ENCODE data around the gene JAZF1.

JAZF1 gene

GRCh38 chr7:28192786-28193585 lies 12.4 kb upstream of the JAZF1 start:
- Histone ChIP-seq H3K4me1 (ENCODE audit: control insufficient read depth in 5 of 5, insufficient read depth in 5 of 5, low read length in 5 of 5) (peaks cover 0 to 3% (median 0%) of the 10 kb centered on the region in 5 donors), H3K4me3 (ENCODE audit: low read depth in 1 of 5, low read length in 5 of 5) (no peak overlapping the region), H3K36me3 (ENCODE audit: control insufficient read depth in 5 of 5, insufficient read depth in 5 of 5, low read length in 5 of 5) (no peaks in the 10 kb centered on the region), H3K27me3 (ENCODE audit: control insufficient read depth in 5 of 5, insufficient read depth in 4 of 5, low read length in 5 of 5) (peaks cover 0 to 2% (median 0%) of the 10 kb centered on the region in 5 donors), H3K27ac (ENCODE audit: low read depth, low read length) (no peak overlapping the region), H3K9ac (ENCODE audit: low read length in 5 of 5) (no peak overlapping the region), H3K9me3 (ENCODE audit: control insufficient read depth in 5 of 5, low read length in 5 of 5) (no peaks in the 10 kb centered on the region)

- Histone ChIP-seq H3K4me1 (ENCODE audit: control insufficient read depth in 5 of 5, insufficient read depth in 5 of 5, low read length in 5 of 5) (peaks cover 0 to 3% (median 0%) of the 10 kb centered on the region in 5 donors), H3K9ac (ENCODE audit: low read length in 5 of 5) (no peak overlapping the region), H3K4me3 (ENCODE audit: low read depth in 1 of 5, low read length in 5 of 5) (no peak overlapping the region), H3K9me3 (ENCODE audit: control insufficient read depth in 5 of 5, low read length in 5 of 5) (no peaks in the 10 kb centered on the region), H3K27me3 (ENCODE audit: control insufficient read depth in 5 of 5, insufficient read depth in 4 of 5, low read length in 5 of 5) (peaks cover 0 to 2% (median 0%) of the 10 kb centered on the region in 5 donors), H3K36me3 (ENCODE audit: control insufficient read depth in 5 of 5, insufficient read depth in 5 of 5, low read length in 5 of 5) (no peaks in the 10 kb centered on the region), H3K27ac (ENCODE audit: low read depth, low read length) (no peak overlapping the region)
Measured at GRCh38 chr7:28191751-28192150, 11.2 kb upstream of the JAZF1 start.

- no peaks in the 10 kb centered on the region for H3K36me3 ChIP-seq (ENCODE audit: control insufficient read depth in 5 of 5, insufficient read depth in 5 of 5, low read length in 5 of 5)
- H3K9ac ChIP-seq (ENCODE audit: low read length in 5 of 5) = no peak overlapping the region
- H3K27ac ChIP-seq (ENCODE audit: low read depth, low read length) = no peak overlapping the region
- H3K4me1 ChIP-seq (ENCODE audit: control insufficient read depth in 5 of 5, insufficient read depth in 5 of 5, low read length in 5 of 5) = peaks cover 0 to 3% (median 0%) of the 10 kb centered on the region in 5 donors
- H3K27me3 ChIP-seq (ENCODE audit: control insufficient read depth in 5 of 5, insufficient read depth in 4 of 5, low read length in 5 of 5) = peaks cover 0 to 2% (median 0%) of the 10 kb centered on the region in 5 donors
- H3K9me3 ChIP-seq (ENCODE audit: control insufficient read depth in 5 of 5, low read length in 5 of 5) = no peaks in the 10 kb centered on the region
- H3K4me3 ChIP-seq (ENCODE audit: low read depth in 1 of 5, low read length in 5 of 5) = no peak overlapping the region
Measured at GRCh38 chr7:28191184-28191583, 10.6 kb upstream of the JAZF1 start.

GRCh38 chr7:28190077-28190710 lies 9.6 kb upstream of the JAZF1 start:
- peak overlapping the region in 1 of 5 donors; percentile 47 for H3K4me3 ChIP-seq (ENCODE audit: low read depth in 1 of 5, low read length in 5 of 5)
- H3K36me3 ChIP-seq (ENCODE audit: control insufficient read depth in 5 of 5, insufficient read depth in 5 of 5, low read length in 5 of 5) = no peaks in the 10 kb centered on the region
- H3K4me1 ChIP-seq (ENCODE audit: control insufficient read depth in 5 of 5, insufficient read depth in 5 of 5, low read length in 5 of 5) = peaks cover 0 to 3% (median 0%) of the 10 kb centered on the region in 5 donors
- H3K27ac ChIP-seq (ENCODE audit: low read depth, low read length) = no peak overlapping the region
- H3K9ac ChIP-seq (ENCODE audit: low read length in 5 of 5) = no peak overlapping the region
- no peaks in the 10 kb centered on the region for H3K9me3 ChIP-seq (ENCODE audit: control insufficient read depth in 5 of 5, low read length in 5 of 5)
- peaks cover 0 to 2% (median 0%) of the 10 kb centered on the region in 5 donors for H3K27me3 ChIP-seq (ENCODE audit: control insufficient read depth in 5 of 5, insufficient read depth in 4 of 5, low read length in 5 of 5)

GRCh38 chr7:28187012-28187411 lies 6.4 kb upstream of the JAZF1 start:
- Histone ChIP-seq H3K9ac (ENCODE audit: low read length in 5 of 5) (no peak overlapping the region), H3K9me3 (ENCODE audit: control insufficient read depth in 5 of 5, low read length in 5 of 5) (no peaks in the 10 kb centered on the region), H3K36me3 (ENCODE audit: control insufficient read depth in 5 of 5, insufficient read depth in 5 of 5, low read length in 5 of 5) (no peaks in the 10 kb centered on the region), H3K27me3 (ENCODE audit: control insufficient read depth in 5 of 5, insufficient read depth in 4 of 5, low read length in 5 of 5) (peaks cover 0 to 2% (median 0%) of the 10 kb centered on the region in 5 donors), H3K4me1 (ENCODE audit: control insufficient read depth in 5 of 5, insufficient read depth in 5 of 5, low read length in 5 of 5) (peaks cover 0 to 5% (median 0%) of the 10 kb centered on the region in 5 donors), H3K4me3 (ENCODE audit: low read depth in 1 of 5, low read length in 5 of 5) (no peak overlapping the region), H3K27ac (ENCODE audit: low read depth, low read length) (no peak overlapping the region)

GRCh38 chr7:28183627-28184026 lies 3.0 kb upstream of the JAZF1 start:
- Histone ChIP-seq H3K27me3 (ENCODE audit: control insufficient read depth in 5 of 5, insufficient read depth in 4 of 5, low read length in 5 of 5) (no peaks in the 10 kb centered on the region), H3K9me3 (ENCODE audit: control insufficient read depth in 5 of 5, low read length in 5 of 5) (no peaks in the 10 kb centered on the region), H3K4me1 (ENCODE audit: control insufficient read depth in 5 of 5, insufficient read depth in 5 of 5, low read length in 5 of 5) (peaks cover 4 to 17% (median 12%) of the 10 kb centered on the region in 5 donors), H3K27ac (ENCODE audit: low read depth, low read length) (no peak overlapping the region), H3K9ac (ENCODE audit: low read length in 5 of 5) (no peak overlapping the region), H3K4me3 (ENCODE audit: low read depth in 1 of 5, low read length in 5 of 5) (no peak overlapping the region), H3K36me3 (ENCODE audit: control insufficient read depth in 5 of 5, insufficient read depth in 5 of 5, low read length in 5 of 5) (no peaks in the 10 kb centered on the region)

- no peak overlapping the region for H3K9ac ChIP-seq (ENCODE audit: low read length in 5 of 5)
- H3K27ac ChIP-seq (ENCODE audit: low read depth, low read length) = no peak overlapping the region
- H3K9me3 ChIP-seq (ENCODE audit: control insufficient read depth in 5 of 5, low read length in 5 of 5) = no peaks in the 10 kb centered on the region
- H3K4me1 ChIP-seq (ENCODE audit: control insufficient read depth in 5 of 5, insufficient read depth in 5 of 5, low read length in 5 of 5) = peaks cover 4 to 25% (median 15%) of the 10 kb centered on the region in 5 donors
- H3K4me3 ChIP-seq (ENCODE audit: low read depth in 1 of 5, low read length in 5 of 5) = no peak overlapping the region
- no peaks in the 10 kb centered on the region for H3K36me3 ChIP-seq (ENCODE audit: control insufficient read depth in 5 of 5, insufficient read depth in 5 of 5, low read length in 5 of 5)
- no peaks in the 10 kb centered on the region for H3K27me3 ChIP-seq (ENCODE audit: control insufficient read depth in 5 of 5, insufficient read depth in 4 of 5, low read length in 5 of 5)
Measured at GRCh38 chr7:28182071-28182471, 1.5 kb upstream of the JAZF1 start.

GRCh38 chr7:28181416-28181815 lies 821 bp upstream of the JAZF1 start:
- Histone ChIP-seq H3K27me3 (ENCODE audit: control insufficient read depth in 5 of 5, insufficient read depth in 4 of 5, low read length in 5 of 5) (no peaks in the 10 kb centered on the region), H3K9ac (ENCODE audit: low read length in 5 of 5) (no peak overlapping the region), H3K27ac (ENCODE audit: low read depth, low read length) (no peak overlapping the region), H3K9me3 (ENCODE audit: control insufficient read depth in 5 of 5, low read length in 5 of 5) (no peaks in the 10 kb centered on the region), H3K36me3 (ENCODE audit: control insufficient read depth in 5 of 5, insufficient read depth in 5 of 5, low read length in 5 of 5) (no peaks in the 10 kb centered on the region), H3K4me1 (ENCODE audit: control insufficient read depth in 5 of 5, insufficient read depth in 5 of 5, low read length in 5 of 5) (peaks cover 4 to 28% (median 15%) of the 10 kb centered on the region in 5 donors), H3K4me3 (ENCODE audit: low read depth in 1 of 5, low read length in 5 of 5) (no peak overlapping the region)

GRCh38 chr7:28180031-28180363 lies 598 bp downstream of the JAZF1 start:
- peaks cover 4 to 28% (median 15%) of the 10 kb centered on the region in 5 donors for H3K4me1 ChIP-seq (ENCODE audit: control insufficient read depth in 5 of 5, insufficient read depth in 5 of 5, low read length in 5 of 5)
- H3K36me3 ChIP-seq (ENCODE audit: control insufficient read depth in 5 of 5, insufficient read depth in 5 of 5, low read length in 5 of 5) = no peaks in the 10 kb centered on the region
- H3K27ac ChIP-seq (ENCODE audit: low read depth, low read length) = no peak overlapping the region
- no peaks in the 10 kb centered on the region for H3K9me3 ChIP-seq (ENCODE audit: control insufficient read depth in 5 of 5, low read length in 5 of 5)
- H3K4me3 ChIP-seq (ENCODE audit: low read depth in 1 of 5, low read length in 5 of 5) = peak overlapping the region in 3 of 5 donors; percentile 69 to 83 (median 77)
- no peaks in the 10 kb centered on the region for H3K27me3 ChIP-seq (ENCODE audit: control insufficient read depth in 5 of 5, insufficient read depth in 4 of 5, low read length in 5 of 5)
- no peak overlapping the region for H3K9ac ChIP-seq (ENCODE audit: low read length in 5 of 5)
